ACC112 (cell line): ENCODE data around the gene DIP2A.

Experiments
- H2AFZ ChIP-seq: fragments of 200-600 bp; sonication (generic); one replicate; pipeline ENCODE4 v1.6.0; 2017; ENCODE audit warnings: antibody characterized with exemption, low read length; ENCODE audit not compliant: unreplicated experiment
- H3K27ac ChIP-seq: fragments of 200-600 bp; sonication (generic); 2 replicates; pipeline ENCODE4 v1.5.1; 2014; ENCODE audit warnings: low read depth, mild to moderate bottlenecking, antibody characterized with exemption, low read length, moderate library complexity
- H3K27me3 ChIP-seq: fragments of 200-600 bp; sonication (generic); 2 replicates; pipeline ENCODE4 v1.6.1; 2014; ENCODE audit warnings: mild to moderate bottlenecking, antibody characterized with exemption, low read length, moderate library complexity, mixed read lengths; ENCODE audit not compliant: insufficient read depth
- H3K36me3 ChIP-seq: fragments of 200-600 bp; sonication (generic); 2 replicates; pipeline ENCODE4 v1.6.1; 2016; ENCODE audit warnings: mild to moderate bottlenecking, antibody characterized with exemption, low read length, moderate library complexity, mixed read lengths; ENCODE audit not compliant: insufficient read depth
- H3K4me1 ChIP-seq: fragments of 200-600 bp; sonication (generic); one replicate; pipeline ENCODE4 v1.6.1; 2016; ENCODE audit warnings: low read length, mixed read lengths; ENCODE audit not compliant: insufficient read depth, unreplicated experiment, control insufficient read depth
- H3K4me3 ChIP-seq: fragments of 200-600 bp; sonication (generic); 2 replicates; pipeline ENCODE4 v1.5.1; 2014; ENCODE audit warnings: mild to moderate bottlenecking, low read depth, low read length
- H3K79me2 ChIP-seq: fragments of 200-600 bp; sonication (generic); one replicate; pipeline ENCODE4 v1.6.0; 2016; ENCODE audit warnings: low read length; ENCODE audit not compliant: control insufficient read depth, unreplicated experiment, insufficient read depth

The DIP2A gene

GRCh38 chr21:46554431-46555224 is 95.9 kb downstream of the DIP2A start:
- Histone ChIP-seq H2AFZ (no peak overlapping the region), H3K36me3 (peaks cover 4% of the 10 kb centered on the region; the same call in 1 of the 2 replicates), H3K4me3 (no peak overlapping the region), H3K27ac (no peak overlapping the region), H3K79me2 (no peaks in the 10 kb centered on the region), H3K27me3 (no peaks in the 10 kb centered on the region), H3K4me1 (no peaks in the 10 kb centered on the region)

GRCh38 chr21:46555225-46555617 is 96.5 kb downstream of the DIP2A start:
- Histone ChIP-seq H3K27ac (no peak overlapping the region), H3K79me2 (no peaks in the 10 kb centered on the region), H3K4me1 (no peaks in the 10 kb centered on the region), H3K27me3 (no peaks in the 10 kb centered on the region), H3K36me3 (peaks cover 4% of the 10 kb centered on the region; the same call in 1 of the 2 replicates), H2AFZ (no peak overlapping the region), H3K4me3 (no peak overlapping the region)

- Histone ChIP-seq H3K4me1 (no peaks in the 10 kb centered on the region), H3K4me3 (no peak overlapping the region), H3K27me3 (no peaks in the 10 kb centered on the region), H2AFZ (no peak overlapping the region), H3K27ac (no peak overlapping the region), H3K79me2 (no peaks in the 10 kb centered on the region), H3K36me3 (peaks cover 4% of the 10 kb centered on the region; the same call in 1 of the 2 replicates)
Measured at GRCh38 chr21:46555678-46556077, 97.0 kb downstream of the DIP2A start.

GRCh38 chr21:46556802-46557201 is 98.1 kb downstream of the DIP2A start:
- Histone ChIP-seq H3K79me2 (no peaks in the 10 kb centered on the region), H3K4me3 (no peak overlapping the region), H3K36me3 (peaks cover 4% of the 10 kb centered on the region; the same call in 1 of the 2 replicates), H2AFZ (no peak overlapping the region), H3K27me3 (no peaks in the 10 kb centered on the region), H3K4me1 (no peaks in the 10 kb centered on the region), H3K27ac (no peak overlapping the region)

- peaks cover 5% of the 10 kb centered on the region; the same call in 1 of the 2 replicates for H3K36me3 ChIP-seq
Measured at GRCh38 chr21:46557469-46557868, 98.8 kb downstream of the DIP2A start.

GRCh38 chr21:46557919-46558392 is 99.3 kb downstream of the DIP2A start:
- no peak overlapping the region for H3K4me3 ChIP-seq
- H3K27ac ChIP-seq = no peak overlapping the region
- no peaks in the 10 kb centered on the region for H3K27me3 ChIP-seq
- no peaks in the 10 kb centered on the region for H3K79me2 ChIP-seq
- no peak overlapping the region for H2AFZ ChIP-seq
- H3K36me3 ChIP-seq = peaks cover 10% of the 10 kb centered on the region; the same call in 1 of the 2 replicates
- H3K4me1 ChIP-seq = no peaks in the 10 kb centered on the region

More at GRCh38 chr21:46557469-46557868, 98.8 kb downstream of the DIP2A start:
- no peak overlapping the region for H2AFZ ChIP-seq
- no peak overlapping the region for H3K4me3 ChIP-seq
- no peaks in the 10 kb centered on the region for H3K27me3 ChIP-seq
- H3K27ac ChIP-seq = no peak overlapping the region
- H3K79me2 ChIP-seq = no peaks in the 10 kb centered on the region
- H3K4me1 ChIP-seq = no peaks in the 10 kb centered on the region

- Histone ChIP-seq H3K27me3 (no peaks in the 10 kb centered on the region), H3K79me2 (no peaks in the 10 kb centered on the region), H2AFZ (no peak overlapping the region), H3K36me3 (peaks cover 23% of the 10 kb centered on the region), H3K4me3 (no peak overlapping the region), H3K4me1 (no peaks in the 10 kb centered on the region), H3K27ac (no peak overlapping the region)
Measured at GRCh38 chr21:46559291-46559983, 100.7 kb downstream of the DIP2A start.

GRCh38 chr21:46560568-46561444 is 102.1 kb downstream of the DIP2A start:
- no peak overlapping the region for H3K27ac ChIP-seq
- H3K36me3 ChIP-seq = peaks cover 37% of the 10 kb centered on the region

GRCh38 chr21:46561445-46562090 is 102.9 kb downstream of the DIP2A start:
- H3K4me3 ChIP-seq = no peak overlapping the region
- H3K27ac ChIP-seq = no peak overlapping the region
- no peaks in the 10 kb centered on the region for H3K27me3 ChIP-seq
- H3K36me3 ChIP-seq = peaks cover 40% of the 10 kb centered on the region
- H3K4me1 ChIP-seq = no peaks in the 10 kb centered on the region
- no peak overlapping the region for H2AFZ ChIP-seq
- H3K79me2 ChIP-seq = no peaks in the 10 kb centered on the region

More at GRCh38 chr21:46560568-46561444, 102.1 kb downstream of the DIP2A start:
- no peaks in the 10 kb centered on the region for H3K79me2 ChIP-seq
- H3K4me1 ChIP-seq = no peaks in the 10 kb centered on the region
- no peak overlapping the region for H3K4me3 ChIP-seq
- H3K27me3 ChIP-seq = no peaks in the 10 kb centered on the region
- H2AFZ ChIP-seq = no peak overlapping the region

- Histone ChIP-seq H3K36me3 (peaks cover 44% of the 10 kb centered on the region), H3K79me2 (no peaks in the 10 kb centered on the region), H3K27me3 (no peaks in the 10 kb centered on the region), H3K27ac (no peak overlapping the region), H3K4me1 (no peaks in the 10 kb centered on the region), H3K4me3 (no peak overlapping the region), H2AFZ (no peak overlapping the region)
Measured at GRCh38 chr21:46562472-46562871, 103.8 kb downstream of the DIP2A start.
